ENCODE measurements around the gene PTPRK. TPM values are rescaled to one million over a fixed set of nuclear protein-coding genes. Genes with fewer than 3 reads are reported as not detected.

Gene PTPRK
- total and polyA plus RNA-seq, 2 of the 8 experiments (the other 6 are each of a cell fraction or from before 2014, with no cell fraction given): 11.4 to 47.3 TPM

DNA sequence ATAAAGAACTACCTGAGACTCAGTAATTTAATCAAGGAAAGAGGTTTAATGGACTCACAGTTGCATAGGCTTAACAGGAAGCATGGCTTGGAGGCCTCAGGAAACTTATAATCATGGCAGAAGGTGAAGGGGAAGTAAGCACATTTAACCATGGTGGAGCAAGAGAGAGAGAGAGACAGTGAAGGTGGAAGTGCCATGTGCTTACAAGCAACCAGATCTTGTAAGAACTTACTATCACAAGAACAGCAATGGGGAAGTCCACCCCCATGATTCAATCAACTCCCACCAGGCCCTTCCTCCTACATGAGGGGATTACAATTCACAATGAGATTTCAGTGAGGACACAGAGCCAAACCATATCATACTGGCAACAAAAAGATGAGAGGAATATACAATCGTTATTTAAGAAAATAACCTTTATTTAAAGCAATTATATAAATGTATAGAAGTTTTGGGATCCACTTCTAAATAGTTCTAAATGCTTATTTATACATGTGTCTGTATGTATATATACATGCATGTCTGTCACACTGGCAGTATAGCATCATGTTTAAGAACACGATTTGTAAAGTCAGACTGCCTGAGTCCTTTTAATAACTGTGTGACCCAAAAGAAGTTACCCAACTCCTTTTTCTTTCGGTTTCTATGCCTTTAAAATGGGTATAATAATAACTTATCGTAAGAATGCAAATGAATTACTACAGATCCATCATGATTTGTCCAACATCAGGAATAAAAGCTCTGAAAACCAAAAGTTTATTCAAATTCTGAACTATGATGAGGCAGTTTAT lies 363.9 kb downstream of the PTPRK start (continued):
- TF ChIP-seq, protein P1, sequence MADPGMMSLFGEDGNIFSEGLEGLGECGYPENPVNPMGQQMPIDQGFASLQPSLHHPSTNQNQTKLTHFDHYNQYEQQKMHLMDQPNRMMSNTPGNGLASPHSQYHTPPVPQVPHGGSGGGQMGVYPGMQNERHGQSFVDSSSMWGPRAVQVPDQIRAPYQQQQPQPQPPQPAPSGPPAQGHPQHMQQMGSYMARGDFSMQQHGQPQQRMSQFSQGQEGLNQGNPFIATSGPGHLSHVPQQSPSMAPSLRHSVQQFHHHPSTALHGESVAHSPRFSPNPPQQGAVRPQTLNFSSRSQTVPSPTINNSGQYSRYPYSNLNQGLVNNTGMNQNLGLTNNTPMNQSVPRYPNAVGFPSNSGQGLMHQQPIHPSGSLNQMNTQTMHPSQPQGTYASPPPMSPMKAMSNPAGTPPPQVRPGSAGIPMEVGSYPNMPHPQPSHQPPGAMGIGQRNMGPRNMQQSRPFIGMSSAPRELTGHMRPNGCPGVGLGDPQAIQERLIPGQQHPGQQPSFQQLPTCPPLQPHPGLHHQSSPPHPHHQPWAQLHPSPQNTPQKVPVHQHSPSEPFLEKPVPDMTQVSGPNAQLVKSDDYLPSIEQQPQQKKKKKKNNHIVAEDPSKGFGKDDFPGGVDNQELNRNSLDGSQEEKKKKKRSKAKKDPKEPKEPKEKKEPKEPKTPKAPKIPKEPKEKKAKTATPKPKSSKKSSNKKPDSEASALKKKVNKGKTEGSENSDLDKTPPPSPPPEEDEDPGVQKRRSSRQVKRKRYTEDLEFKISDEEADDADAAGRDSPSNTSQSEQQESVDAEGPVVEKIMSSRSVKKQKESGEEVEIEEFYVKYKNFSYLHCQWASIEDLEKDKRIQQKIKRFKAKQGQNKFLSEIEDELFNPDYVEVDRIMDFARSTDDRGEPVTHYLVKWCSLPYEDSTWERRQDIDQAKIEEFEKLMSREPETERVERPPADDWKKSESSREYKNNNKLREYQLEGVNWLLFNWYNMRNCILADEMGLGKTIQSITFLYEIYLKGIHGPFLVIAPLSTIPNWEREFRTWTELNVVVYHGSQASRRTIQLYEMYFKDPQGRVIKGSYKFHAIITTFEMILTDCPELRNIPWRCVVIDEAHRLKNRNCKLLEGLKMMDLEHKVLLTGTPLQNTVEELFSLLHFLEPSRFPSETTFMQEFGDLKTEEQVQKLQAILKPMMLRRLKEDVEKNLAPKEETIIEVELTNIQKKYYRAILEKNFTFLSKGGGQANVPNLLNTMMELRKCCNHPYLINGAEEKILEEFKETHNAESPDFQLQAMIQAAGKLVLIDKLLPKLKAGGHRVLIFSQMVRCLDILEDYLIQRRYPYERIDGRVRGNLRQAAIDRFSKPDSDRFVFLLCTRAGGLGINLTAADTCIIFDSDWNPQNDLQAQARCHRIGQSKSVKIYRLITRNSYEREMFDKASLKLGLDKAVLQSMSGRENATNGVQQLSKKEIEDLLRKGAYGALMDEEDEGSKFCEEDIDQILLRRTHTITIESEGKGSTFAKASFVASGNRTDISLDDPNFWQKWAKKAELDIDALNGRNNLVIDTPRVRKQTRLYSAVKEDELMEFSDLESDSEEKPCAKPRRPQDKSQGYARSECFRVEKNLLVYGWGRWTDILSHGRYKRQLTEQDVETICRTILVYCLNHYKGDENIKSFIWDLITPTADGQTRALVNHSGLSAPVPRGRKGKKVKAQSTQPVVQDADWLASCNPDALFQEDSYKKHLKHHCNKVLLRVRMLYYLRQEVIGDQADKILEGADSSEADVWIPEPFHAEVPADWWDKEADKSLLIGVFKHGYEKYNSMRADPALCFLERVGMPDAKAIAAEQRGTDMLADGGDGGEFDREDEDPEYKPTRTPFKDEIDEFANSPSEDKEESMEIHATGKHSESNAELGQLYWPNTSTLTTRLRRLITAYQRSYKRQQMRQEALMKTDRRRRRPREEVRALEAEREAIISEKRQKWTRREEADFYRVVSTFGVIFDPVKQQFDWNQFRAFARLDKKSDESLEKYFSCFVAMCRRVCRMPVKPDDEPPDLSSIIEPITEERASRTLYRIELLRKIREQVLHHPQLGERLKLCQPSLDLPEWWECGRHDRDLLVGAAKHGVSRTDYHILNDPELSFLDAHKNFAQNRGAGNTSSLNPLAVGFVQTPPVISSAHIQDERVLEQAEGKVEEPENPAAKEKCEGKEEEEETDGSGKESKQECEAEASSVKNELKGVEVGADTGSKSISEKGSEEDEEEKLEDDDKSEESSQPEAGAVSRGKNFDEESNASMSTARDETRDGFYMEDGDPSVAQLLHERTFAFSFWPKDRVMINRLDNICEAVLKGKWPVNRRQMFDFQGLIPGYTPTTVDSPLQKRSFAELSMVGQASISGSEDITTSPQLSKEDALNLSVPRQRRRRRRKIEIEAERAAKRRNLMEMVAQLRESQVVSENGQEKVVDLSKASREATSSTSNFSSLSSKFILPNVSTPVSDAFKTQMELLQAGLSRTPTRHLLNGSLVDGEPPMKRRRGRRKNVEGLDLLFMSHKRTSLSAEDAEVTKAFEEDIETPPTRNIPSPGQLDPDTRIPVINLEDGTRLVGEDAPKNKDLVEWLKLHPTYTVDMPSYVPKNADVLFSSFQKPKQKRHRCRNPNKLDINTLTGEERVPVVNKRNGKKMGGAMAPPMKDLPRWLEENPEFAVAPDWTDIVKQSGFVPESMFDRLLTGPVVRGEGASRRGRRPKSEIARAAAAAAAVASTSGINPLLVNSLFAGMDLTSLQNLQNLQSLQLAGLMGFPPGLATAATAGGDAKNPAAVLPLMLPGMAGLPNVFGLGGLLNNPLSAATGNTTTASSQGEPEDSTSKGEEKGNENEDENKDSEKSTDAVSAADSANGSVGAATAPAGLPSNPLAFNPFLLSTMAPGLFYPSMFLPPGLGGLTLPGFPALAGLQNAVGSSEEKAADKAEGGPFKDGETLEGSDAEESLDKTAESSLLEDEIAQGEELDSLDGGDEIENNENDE (IDR thresholded peaks at IDR 0.05; ENCODE audit: insufficient replicate concordance, low read length): no peak
- TF ChIP-seq TCF12 (IDR thresholded peaks at IDR 0.05; ENCODE audit: low read depth, low read length) (no peak), CEBPB (IDR thresholded peaks at IDR 0.05; ENCODE audit: low read depth, low read length) (no peak), SP1 (IDR thresholded peaks at IDR 0.05; ENCODE audit: low read depth, low read length) (no peak), EGR1 (IDR thresholded peaks at IDR 0.05; ENCODE audit: borderline replicate concordance, low read depth, low read length) (no peak), KDM4A (IDR thresholded peaks at IDR 0.05; ENCODE audit: low read depth, low read length, severe bottlenecking) (no peak), CBX8 (IDR thresholded peaks at IDR 0.05; ENCODE audit: borderline replicate concordance, low read depth, low read length) (no peak), POLR2A (IDR thresholded peaks at IDR 0.05; ENCODE audit: control extremely low read depth in 1 of 2, low read depth in 2 of 2, low read length in 2 of 2) (no peak), KDM5A (IDR thresholded peaks at IDR 0.05; ENCODE audit: low read length) (no peak)
- TF ChIP-seq, protein P2, sequence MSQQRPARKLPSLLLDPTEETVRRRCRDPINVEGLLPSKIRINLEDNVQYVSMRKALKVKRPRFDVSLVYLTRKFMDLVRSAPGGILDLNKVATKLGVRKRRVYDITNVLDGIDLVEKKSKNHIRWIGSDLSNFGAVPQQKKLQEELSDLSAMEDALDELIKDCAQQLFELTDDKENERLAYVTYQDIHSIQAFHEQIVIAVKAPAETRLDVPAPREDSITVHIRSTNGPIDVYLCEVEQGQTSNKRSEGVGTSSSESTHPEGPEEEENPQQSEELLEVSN (IDR thresholded peaks at IDR 0.05): no peak
